Stimulated activated CD8-positive, alpha-beta memory T cell treated with anti-CD3 and anti-CD28 coated beads, Interleukin-7, amount 100 ng/mL, for 1 hour (primary cell): ENCODE results near the gene DISC1.

ENCODE experiments used
- DNase-seq, 2 donors: peaks; one replicate each; pipeline ENCODE4 v3.0.0-alpha.2; 2020; ENCODE audit warnings: low read depth in 2 of 2

The DISC1 gene

GRCh38 chr1:231990388-231990787 lies 363.8 kb downstream of the DISC1 start:
- DNase-seq: no peak

GRCh38 chr1:231991231-231991630 lies 364.6 kb downstream of the DISC1 start:
- no peak for DNase-seq

GRCh38 chr1:231993968-231994455 lies 367.4 kb downstream of the DISC1 start:
- no peak for DNase-seq

- no peak for DNase-seq
These were observed 372.2 kb downstream of the DISC1 start for GRCh38 chr1:231998791-231999190.

GRCh38 chr1:232005300-232005699 lies 378.7 kb downstream of the DISC1 start:
- no peak for DNase-seq

- no peak for DNase-seq
These were observed 383.2 kb downstream of the DISC1 start for GRCh38 chr1:232009741-232010140.

GRCh38 chr1:232011961-232012360 lies 385.4 kb downstream of the DISC1 start:
- no peak for DNase-seq

- no peak for DNase-seq
These were observed 386.3 kb downstream of the DISC1 start for GRCh38 chr1:232012773-232013386.

- no peak for DNase-seq
These were observed 388.4 kb downstream of the DISC1 start for GRCh38 chr1:232014941-232015340.

- no peak for DNase-seq
These were observed 390.0 kb downstream of the DISC1 start for GRCh38 chr1:232016616-232017015.

- no peak for DNase-seq
These were observed 390.5 kb downstream of the DISC1 start for GRCh38 chr1:232017057-232017456.

GRCh38 chr1:232017759-232018158 lies 391.2 kb downstream of the DISC1 start:
- DNase-seq: no peak

- no peak for DNase-seq
These were observed 391.8 kb downstream of the DISC1 start for GRCh38 chr1:232018231-232019025.

- no peak for DNase-seq
These were observed 392.4 kb downstream of the DISC1 start for GRCh38 chr1:232019026-232019340.

- no peak for DNase-seq
These were observed 393.8 kb downstream of the DISC1 start for GRCh38 chr1:232020352-232020751.

- no peak for DNase-seq
These were observed 402.7 kb downstream of the DISC1 start for GRCh38 chr1:232029315-232029714.

GRCh38 chr1:232031156-232031555 lies 404.6 kb downstream of the DISC1 start:
- DNase-seq: no peak

GRCh38 chr1:232033285-232033684 lies 406.7 kb downstream of the DISC1 start:
- DNase-seq: no peak

- DNase-seq: no peak
These were observed 408.0 kb downstream of the DISC1 start for GRCh38 chr1:232034556-232034955.

GRCh38 chr1:232036181-232036933 lies 409.8 kb downstream of the DISC1 start:
- no peak for DNase-seq

- no peak for DNase-seq
These were observed 411.3 kb downstream of the DISC1 start for GRCh38 chr1:232037774-232038388.
